ENCODE measurements around the gene ASB4.

DNA sequence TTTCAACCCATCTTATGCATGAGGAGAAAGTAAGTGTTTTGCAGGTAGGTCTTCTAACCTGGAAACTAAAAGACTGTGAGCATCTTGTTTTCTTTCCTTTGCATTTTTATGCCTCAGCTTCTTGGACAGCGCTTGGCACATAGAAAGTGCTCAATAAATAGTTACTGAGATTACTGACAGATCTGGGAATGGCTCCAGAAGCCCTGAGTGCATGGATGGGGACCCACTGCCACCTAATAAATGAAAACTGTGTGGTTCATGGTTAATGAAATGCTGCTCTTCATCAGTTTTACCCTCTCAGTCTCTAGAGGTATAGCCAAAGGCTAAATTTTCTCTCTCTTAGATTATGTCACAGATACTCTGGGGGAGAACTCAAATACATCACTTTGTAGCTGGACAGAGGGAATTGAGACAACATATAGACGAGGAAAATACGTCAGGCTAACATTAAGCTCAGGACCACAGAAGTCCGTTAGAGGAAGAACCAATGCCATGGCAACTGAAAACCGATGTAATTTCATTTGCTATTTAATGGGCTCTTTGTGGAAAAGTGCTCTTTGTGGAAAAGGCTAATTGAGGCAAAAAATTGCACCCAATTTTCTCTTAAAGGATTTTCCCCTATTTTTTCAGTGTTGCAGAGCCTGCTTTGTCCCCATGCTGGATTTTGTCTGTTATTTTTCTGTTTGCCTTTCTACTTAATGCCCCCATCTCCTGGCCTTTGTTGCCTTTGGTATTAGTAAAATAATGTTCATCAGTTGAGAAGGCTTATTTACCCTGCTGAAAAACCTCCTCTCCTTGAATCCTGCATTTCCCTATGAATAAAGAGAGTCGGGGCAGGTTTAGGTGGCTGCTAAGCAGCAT lies 17.8 kb downstream of the ASB4 start:
- TF ChIP-seq, protein P1, sequence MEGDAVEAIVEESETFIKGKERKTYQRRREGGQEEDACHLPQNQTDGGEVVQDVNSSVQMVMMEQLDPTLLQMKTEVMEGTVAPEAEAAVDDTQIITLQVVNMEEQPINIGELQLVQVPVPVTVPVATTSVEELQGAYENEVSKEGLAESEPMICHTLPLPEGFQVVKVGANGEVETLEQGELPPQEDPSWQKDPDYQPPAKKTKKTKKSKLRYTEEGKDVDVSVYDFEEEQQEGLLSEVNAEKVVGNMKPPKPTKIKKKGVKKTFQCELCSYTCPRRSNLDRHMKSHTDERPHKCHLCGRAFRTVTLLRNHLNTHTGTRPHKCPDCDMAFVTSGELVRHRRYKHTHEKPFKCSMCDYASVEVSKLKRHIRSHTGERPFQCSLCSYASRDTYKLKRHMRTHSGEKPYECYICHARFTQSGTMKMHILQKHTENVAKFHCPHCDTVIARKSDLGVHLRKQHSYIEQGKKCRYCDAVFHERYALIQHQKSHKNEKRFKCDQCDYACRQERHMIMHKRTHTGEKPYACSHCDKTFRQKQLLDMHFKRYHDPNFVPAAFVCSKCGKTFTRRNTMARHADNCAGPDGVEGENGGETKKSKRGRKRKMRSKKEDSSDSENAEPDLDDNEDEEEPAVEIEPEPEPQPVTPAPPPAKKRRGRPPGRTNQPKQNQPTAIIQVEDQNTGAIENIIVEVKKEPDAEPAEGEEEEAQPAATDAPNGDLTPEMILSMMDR (conservative IDR thresholded peaks at IDR 0.05), result no peak
- no peak for TF ChIP-seq EZH2 (IDR thresholded peaks at IDR 0.05; ENCODE audit: low read depth)
